Germinal center (tissue), 1 donor: ENCODE data around the gene ARSB.

Experiments used
- DNase-seq: peaks from one replicate; pipeline ENCODE4 v3.0.0; 2012; ENCODE audit warnings: mixed read lengths, low spot score

Gene ARSB

GRCh38 chr5:78985116-78985724 is at the start of gene ARSB:
ARSB (minus strand) TSS chr5:78985310; CDS start chr5:78985248, 62 bp downstream.
- DNase-seq, result peak; percentile 73

- DNase-seq, result no peak
These were observed 47.7 kb upstream of the ARSB start for GRCh38 chr5:79032782-79033181.

GRCh38 chr5:79032031-79032695 is 47.1 kb upstream of the ARSB start:
- no peak for DNase-seq

GRCh38 chr5:79031485-79031867 is 46.4 kb upstream of the ARSB start:
- no peak for DNase-seq

GRCh38 chr5:79030663-79031484 is 45.8 kb upstream of the ARSB start:
- no peak for DNase-seq

- DNase-seq, result peak; percentile 30
These were observed 40.0 kb upstream of the ARSB start for GRCh38 chr5:79025054-79025472.

- DNase-seq, result no peak
These were observed 38.8 kb upstream of the ARSB start for GRCh38 chr5:79023947-79024346.

- DNase-seq, result no peak
These were observed 38.2 kb upstream of the ARSB start for GRCh38 chr5:79023348-79023747.

- no peak for DNase-seq
These were observed 37.7 kb upstream of the ARSB start for GRCh38 chr5:79022771-79023170.

GRCh38 chr5:79021753-79022152 is 36.6 kb upstream of the ARSB start:
- no peak for DNase-seq

- peak; percentile 35 for DNase-seq
These were observed 35.9 kb upstream of the ARSB start for GRCh38 chr5:79020861-79021561.

GRCh38 chr5:79014631-79015030 is 29.5 kb upstream of the ARSB start:
- DNase-seq, result no peak

- no peak for DNase-seq
These were observed 26.8 kb upstream of the ARSB start for GRCh38 chr5:79011869-79012268.

- no peak for DNase-seq
These were observed 26.2 kb upstream of the ARSB start for GRCh38 chr5:79011219-79011836.

GRCh38 chr5:79008362-79008761 is 23.3 kb upstream of the ARSB start:
- no peak for DNase-seq

GRCh38 chr5:79007872-79008271 is 22.8 kb upstream of the ARSB start:
- no peak for DNase-seq

- DNase-seq, result no peak
These were observed 21.0 kb upstream of the ARSB start for GRCh38 chr5:79005936-79006631.

- no peak for DNase-seq
These were observed 20.0 kb upstream of the ARSB start for GRCh38 chr5:79005151-79005550.

GRCh38 chr5:79002374-79002773 is 17.3 kb upstream of the ARSB start:
- no peak for DNase-seq

- no peak for DNase-seq
These were observed 16.4 kb upstream of the ARSB start for GRCh38 chr5:79001471-79001870.

- DNase-seq, result no peak
These were observed 12.0 kb upstream of the ARSB start for GRCh38 chr5:78997090-78997489.
